Epidermal melanocyte (primary cell): ENCODE data around the gene LMOD1.

Source experiments
- DNase-seq: peaks from one replicate; pipeline ENCODE4 v3.0.0; 2011; ENCODE audit warnings: low spot score; ENCODE audit not compliant: insufficient read length

Gene LMOD1

DNA sequence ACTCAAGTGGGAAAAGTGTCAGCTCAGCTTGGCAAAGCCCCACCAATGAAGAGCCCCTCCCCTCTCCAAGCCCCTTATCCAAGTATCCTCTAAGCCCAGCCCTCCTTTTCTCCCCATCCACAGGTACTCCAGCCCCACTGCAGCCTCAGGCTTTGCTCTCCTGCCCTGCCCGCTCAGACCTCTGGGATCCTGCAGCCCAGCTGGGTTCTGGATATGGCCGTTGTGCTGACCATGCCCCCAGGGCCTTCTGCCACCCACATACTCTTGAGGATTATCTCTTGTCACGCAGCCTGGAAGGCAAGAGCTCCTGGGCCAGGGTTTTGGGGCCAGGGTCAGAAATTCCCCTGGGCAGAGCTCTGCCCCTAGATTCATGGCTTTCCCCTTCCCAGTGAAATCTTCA, 52.9 kb downstream of the LMOD1 start:
- no peak for DNase-seq

GRCh38 chr1:201892211-201892610, 54.1 kb downstream of the LMOD1 start:
- DNase-seq: no peak

DNA sequence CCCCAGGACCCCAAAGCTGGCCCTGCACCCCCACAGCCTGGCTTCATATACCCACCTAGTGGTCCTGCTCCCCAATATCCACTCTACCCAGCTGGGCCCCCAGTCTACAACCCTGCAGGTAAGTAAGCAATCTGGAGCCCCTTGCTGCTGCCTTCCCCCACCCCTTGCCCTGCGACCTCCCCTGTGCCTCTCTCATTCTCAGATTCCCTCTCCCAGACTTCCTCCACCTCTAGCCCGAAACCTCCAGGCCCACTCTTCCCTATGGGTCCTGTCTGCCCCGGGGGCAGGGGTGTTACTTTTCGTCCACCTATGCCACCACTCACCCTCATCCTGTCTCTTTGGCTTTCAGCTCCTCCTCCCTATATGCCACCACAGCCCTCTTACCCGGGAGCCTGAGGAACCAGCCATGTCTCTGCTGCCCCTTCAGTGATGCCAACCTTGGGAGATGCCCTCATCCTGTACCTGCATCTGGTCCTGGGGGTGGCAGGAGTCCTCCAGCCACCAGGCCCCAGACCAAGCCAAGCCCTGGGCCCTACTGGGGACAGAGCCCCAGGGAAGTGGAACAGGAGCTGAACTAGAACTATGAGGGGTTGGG, 54.8 kb downstream of the LMOD1 start:
- DNase-seq: no peak

DNA sequence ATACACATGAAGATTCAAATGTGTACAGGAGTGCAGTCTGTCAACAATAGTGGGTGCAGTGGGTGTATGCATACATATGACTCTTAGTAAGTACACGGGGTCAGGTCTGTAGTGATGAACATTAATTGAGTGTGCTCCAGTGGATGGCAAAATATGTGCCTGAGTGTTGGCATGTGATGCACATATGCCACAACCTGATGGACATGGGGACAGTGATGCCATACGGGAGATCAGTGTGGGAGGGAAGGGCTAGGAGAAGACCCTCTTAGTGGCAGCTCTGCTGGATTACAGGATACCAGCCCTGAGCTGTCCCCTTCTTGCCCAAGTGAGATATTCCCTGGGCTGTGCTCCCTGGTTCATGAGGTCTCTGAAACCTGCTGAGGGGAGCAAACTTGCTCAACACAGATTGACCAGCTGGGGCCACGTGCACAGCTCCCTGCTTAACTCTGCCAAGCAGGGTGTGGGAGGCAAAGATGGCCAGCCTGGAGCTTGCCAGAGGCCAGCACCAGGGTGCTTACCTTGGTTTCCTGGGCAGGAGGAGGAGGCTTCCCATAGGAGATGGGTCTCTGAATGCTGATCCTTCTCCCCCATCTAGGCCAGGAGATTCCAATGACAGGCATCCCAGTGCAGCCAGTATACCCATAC, 55.4 kb downstream of the LMOD1 start:
- DNase-seq: no peak

DNA sequence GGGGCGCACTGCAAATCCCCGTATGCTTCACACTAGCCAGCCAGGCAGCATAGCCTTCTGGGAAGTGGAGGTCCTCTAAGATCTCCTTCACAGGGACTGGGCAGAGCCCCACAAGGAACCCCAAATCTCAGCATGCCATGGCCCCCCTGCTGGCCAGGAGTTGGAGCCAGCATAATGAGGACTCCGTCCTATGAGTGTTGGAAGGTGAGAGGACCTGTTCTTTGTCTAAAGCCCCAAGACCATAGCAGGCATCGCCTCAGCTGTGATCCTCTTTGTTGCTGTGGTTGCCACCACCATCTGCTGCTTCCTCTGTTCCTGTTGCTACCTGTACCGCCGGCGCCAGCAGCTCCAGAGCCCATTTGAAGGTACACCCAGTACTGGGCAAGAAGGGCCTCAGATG, 56.1 kb downstream of the LMOD1 start:
- no peak for DNase-seq

- no peak for DNase-seq
These were observed 57.0 kb downstream of the LMOD1 start for GRCh38 chr1:201889090-201889968.

- DNase-seq: peak; percentile 89
These were observed 57.9 kb downstream of the LMOD1 start, which contains the start of gene SHISA4 for GRCh38 chr1:201888282-201889089. SHISA4 (plus strand) TSS chr1:201888898; CDS start chr1:201888995, 97 bp downstream.

DNA sequence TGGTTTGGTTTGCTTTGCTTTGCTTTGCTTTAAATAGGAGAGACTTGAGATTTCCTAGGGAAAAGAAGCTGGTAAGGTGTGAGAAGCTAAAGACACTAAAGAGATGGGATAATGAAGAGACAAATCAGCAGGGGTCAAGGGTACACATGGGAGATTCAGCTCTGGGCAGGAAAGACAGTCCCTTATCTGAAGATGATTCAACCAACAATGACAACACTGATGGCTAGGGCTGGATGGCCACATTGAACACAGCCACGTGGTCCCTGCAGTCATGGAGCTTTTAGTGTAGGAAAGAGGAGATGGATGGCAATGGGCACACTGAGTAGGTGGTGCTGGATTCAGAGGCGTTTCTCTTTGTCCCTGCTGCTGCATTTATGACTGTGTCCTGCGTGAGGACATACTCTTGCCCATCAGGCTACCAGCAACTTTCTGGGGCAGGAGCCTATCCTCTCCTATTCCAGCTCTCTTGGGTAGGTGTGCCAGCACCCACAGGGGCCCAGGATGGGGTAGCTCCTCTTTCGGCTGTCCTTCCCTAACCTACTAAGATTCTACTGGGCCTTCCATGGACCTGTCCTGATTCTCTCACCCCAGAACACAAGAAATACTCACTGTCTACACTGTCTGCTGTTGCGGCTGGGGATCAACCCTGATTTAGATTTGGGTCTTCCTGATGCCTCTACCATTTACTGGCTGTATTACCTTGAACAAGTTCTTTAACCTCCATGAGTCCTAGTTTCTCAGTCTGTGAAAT, 59.1 kb downstream of the LMOD1 start:
- no peak for DNase-seq

GRCh38 chr1:201886103-201886885, 60.1 kb downstream of the LMOD1 start:
- no peak for DNase-seq

GRCh38 chr1:201885531-201886075, 60.7 kb downstream of the LMOD1 start:
- DNase-seq: no peak

GRCh38 chr1:201884425-201884824, 61.9 kb downstream of the LMOD1 start:
- DNase-seq: no peak

DNA sequence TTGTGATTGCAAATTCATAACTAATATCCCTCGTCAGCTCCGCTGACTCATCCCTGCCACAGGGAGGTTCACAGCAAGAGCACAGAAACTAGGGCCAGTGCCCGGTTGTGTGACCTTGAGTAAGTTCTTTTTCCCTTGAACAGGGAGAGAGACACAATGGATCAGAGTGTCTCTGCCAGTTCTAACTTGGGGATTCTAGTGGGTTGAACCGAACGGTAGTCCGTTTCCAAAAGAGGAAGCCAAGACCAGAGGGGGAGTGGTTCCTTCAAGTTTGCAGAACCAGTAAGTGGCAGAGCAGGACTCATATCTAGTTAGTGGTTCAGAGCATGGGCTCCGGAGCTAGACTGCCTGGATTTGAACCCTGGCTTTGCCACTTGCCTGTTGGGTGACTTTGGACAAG, 62.6 kb downstream of the LMOD1 start:
- DNase-seq: no peak

- DNase-seq: no peak
These were observed 63.1 kb downstream of the LMOD1 start for GRCh38 chr1:201883266-201883665.

DNA sequence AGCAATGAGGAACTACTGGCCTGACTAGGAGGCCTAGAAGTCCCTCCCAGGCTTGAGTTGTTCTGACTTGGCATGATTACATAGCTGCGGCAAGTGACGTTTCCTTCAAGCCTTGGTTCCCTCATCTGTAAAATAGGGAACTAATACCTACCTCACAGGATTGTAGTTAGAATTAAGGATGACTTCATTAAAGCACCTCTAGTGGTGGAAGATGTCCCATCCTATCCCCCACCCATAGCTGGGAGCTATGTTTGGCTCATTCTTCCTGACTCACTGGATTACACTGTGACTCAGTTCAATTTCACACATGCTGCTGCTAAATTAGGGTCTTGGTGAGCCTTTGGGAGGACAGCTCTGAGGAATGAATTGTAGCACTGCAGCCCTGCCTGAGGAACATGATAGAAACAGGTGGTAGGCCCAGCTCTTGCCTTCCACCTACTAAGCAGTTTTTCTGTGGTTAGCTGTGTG, 63.6 kb downstream of the LMOD1 start:
- no peak for DNase-seq

GRCh38 chr1:201881617-201882016, 64.7 kb downstream of the LMOD1 start:
- DNase-seq: no peak

DNA sequence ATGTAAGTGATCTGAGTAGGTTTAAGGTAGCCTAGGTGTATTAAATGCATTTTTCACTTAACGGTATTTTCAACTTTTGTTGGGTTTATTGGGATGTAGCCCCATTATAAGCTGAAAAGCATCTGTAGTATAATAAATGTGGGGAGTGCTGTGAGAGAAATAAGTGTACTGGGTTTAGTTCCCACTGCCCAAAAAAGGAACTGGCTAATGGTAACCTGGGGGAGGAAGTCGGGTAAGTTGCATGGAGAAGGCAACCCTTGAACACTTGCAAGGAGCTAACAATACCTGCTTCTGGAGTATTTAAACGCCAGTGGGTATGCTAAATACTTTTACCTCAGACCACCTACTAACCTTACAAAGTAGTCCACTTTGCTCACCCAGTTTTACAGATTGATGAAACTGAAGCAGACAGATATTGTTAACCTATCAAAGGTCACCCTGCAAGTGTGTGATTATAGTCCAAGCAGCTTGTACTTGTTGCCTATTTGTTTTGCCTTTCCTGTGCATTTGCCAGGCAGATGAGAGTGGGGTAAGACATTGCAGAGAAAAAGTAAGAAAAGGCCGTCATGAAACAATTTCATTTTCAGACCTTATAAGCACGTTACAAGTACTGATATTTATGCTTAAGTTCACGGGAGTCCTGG, 65.3 kb downstream of the LMOD1 start:
- DNase-seq: no peak

DNA sequence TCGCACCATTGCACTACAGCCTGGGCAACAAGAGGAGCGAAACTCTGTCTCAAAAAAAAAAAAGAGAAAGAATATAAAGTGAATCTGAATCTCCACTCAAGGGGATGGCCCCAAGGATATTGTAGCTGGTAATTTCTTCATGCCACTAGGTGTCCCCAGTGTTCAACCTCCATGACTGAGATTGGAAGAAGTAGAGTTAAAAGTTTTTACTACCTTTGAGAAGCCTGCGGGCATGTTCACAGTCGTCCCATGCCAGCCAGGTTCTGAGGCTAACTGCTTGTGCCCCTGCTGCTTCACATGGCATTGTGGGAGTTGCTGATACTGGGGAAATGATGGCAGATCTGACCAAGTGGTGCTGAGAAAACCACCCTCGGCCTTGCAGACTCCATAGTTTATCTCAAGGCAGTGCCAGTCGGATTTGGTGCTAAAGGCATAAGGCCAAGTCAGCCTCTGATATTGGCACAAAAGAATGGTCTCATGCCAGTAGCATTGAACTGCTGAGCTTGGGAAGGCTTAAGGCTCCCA, 68.4 kb downstream of the LMOD1 start:
- no peak for DNase-seq

- DNase-seq: no peak
These were observed 70.1 kb downstream of the LMOD1 start for GRCh38 chr1:201876148-201876818.
